Sigmoid colon (tissue), 7 donors: ENCODE results near the gene NOSIP. TPM values are rescaled to one million over a fixed set of nuclear protein-coding genes. Genes with fewer than 3 reads are reported as not detected.

Experiments used
- DNase-seq: peaks from one replicate; pipeline ENCODE4 v3.0.0-alpha.2; 2019
- H3K27ac ChIP-seq, 4 donors: fragments of 200-600 bp; sonication (generic); one replicate each; pipeline ENCODE4 v1.5.1; 2016 to 2019; ENCODE audit warnings: mild to moderate bottlenecking in 1 of 4
- H3K27me3 ChIP-seq, 3 donors: fragments of 200-600 bp; sonication (generic); one replicate each; pipeline ENCODE4 v1.5.1; 2019; ENCODE audit warnings: mild to moderate bottlenecking in 1 of 3
- H3K36me3 ChIP-seq, 4 donors: fragments of 200-600 bp; sonication (generic); one replicate each; pipeline ENCODE4 v1.5.1; 2016 to 2019
- H3K4me1 ChIP-seq, 4 donors: fragments of 200-600 bp; sonication (generic); one replicate each; pipeline ENCODE4 v1.5.1; 2017 to 2019
- H3K4me3 ChIP-seq, 4 donors: fragments of 200-600 bp; sonication (generic); one replicate each; pipeline ENCODE4 v1.5.1; 2017 to 2019; ENCODE audit warnings: mild to moderate bottlenecking in 2 of 4, moderate library complexity in 1 of 4
- H3K9me3 ChIP-seq, 4 donors: fragments of 200-600 bp in 3 of 4; sonication (generic) in 3 of 4; one replicate each; pipeline versions ENCODE4 v1.5.1 to v1.6.1; 2013 to 2019
- EP300 ChIP-seq, 4 donors: sonication (generic); formaldehyde crosslinking; IDR thresholded peaks; one replicate each; pipeline ENCODE4 v1.6.1; 2017; ENCODE audit warnings: antibody characterized with exemption in 4 of 4
- POLR2A ChIP-seq, 2 donors: fragments of 450-650 bp; IDR thresholded peaks; one replicate each; pipeline ENCODE4 v1.6.1; 2016; ENCODE audit warnings: antibody characterized with exemption in 2 of 2, mild to moderate bottlenecking in 2 of 2, moderate library complexity in 2 of 2
- POLR2AphosphoS5 ChIP-seq, 4 donors: sonication (generic); formaldehyde crosslinking; IDR thresholded peaks; one replicate each; pipeline ENCODE4 v1.6.1; 2017; ENCODE audit warnings: antibody characterized with exemption in 4 of 4
- WGBS, 2 donors: extraction: QIAGEN DNeasy Blood & Tissue Kit; methylation state at CpG; one replicate each; pipeline ENCODE4 v1.1.7; 2013; 5-methylcytosine and 5-hydroxymethylcytosine counted together
- intact Hi-C: fragments of 100-400 bp; cut with DNase I; formaldehyde crosslinking; loops from one replicate; pipeline ENCODE4 v1.15.1; 2023
- polyA plus RNA-seq, 3 donors: library from polyadenylated mRNA; stranded (reverse); fragments of 200-250 nt; gene quantifications; one replicate each; pipeline ENCODE4 v1.2.3, GENCODE V29; 2013
- total RNA-seq, 4 donors: library from RNA; depleted of rRNA; stranded (reverse); fragments of >200 nt; gene quantifications; one replicate each; pipeline ENCODE4 v1.1.0, GENCODE V29; 2016
- TF ChIP-seq, protein P1 (sequence below), 4 experiments: fragments of 450-650 bp in 3 of 4; fragments of 200-600 bp in 1 of 4; IDR thresholded peaks; one replicate each; pipeline ENCODE4 v1.5.1; 2016 to 2019; ENCODE audit warnings: antibody characterized with exemption in 4 of 4, mild to moderate bottlenecking in 3 of 4, moderate library complexity in 2 of 4
- donor health status: healthy with polysubstance abuse.
- donor health status: Bipolar disorder and iron deficiency.
- donor health status: healthy.

Gene NOSIP
- total and polyA plus RNA-seq, 7 donors = 47.6 to 123 (median 67.8) TPM

DNA sequence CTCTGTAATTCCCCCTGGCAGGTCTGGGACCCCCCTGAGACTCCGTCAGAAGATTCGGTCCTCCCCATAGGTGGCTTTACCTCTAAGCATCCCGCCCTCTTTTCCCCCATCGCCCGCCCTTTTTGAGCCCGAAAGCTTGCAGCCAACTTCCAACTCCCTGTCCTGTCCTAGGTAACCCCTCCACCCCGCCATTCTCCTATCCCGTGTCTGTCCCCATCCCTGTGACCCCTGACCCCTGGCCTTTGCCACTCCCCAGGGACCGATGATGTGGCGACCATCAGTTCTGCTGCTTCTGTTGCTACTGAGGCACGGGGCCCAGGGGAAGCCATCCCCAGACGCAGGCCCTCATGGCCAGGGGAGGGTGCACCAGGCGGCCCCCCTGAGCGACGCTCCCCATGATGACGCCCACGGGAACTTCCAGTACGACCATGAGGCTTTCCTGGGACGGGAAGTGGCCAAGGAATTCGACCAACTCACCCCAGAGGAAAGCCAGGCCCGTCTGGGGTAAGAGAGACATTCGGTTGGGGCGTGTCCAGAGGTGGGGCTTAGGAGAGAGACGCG lies 52.1 kb downstream of the NOSIP start:
- intact Hi-C loops = no loop called here
- peak overlapping the region; percentile 21 to 52 (median 47) for H3K4me3 ChIP-seq
- DNase-seq = peak; percentile 77
- WGBS, 2 donors = 60 to 69% methylated on average over 25 of the region's 25 CpGs
- H3K9me3 ChIP-seq = no peaks in the 10 kb centered on the region
- H3K27ac ChIP-seq = peak overlapping the region; percentile 53 to 75 (median 63)
- no peaks in the 10 kb centered on the region for H3K27me3 ChIP-seq
- TF ChIP-seq POLR2A (IDR thresholded peaks at IDR 0.05) (no peak), POLR2AphosphoS5 (IDR thresholded peaks at IDR 0.05) (no peak), EP300 (IDR thresholded peaks at IDR 0.05) (no peak)
- TF ChIP-seq, protein P1, sequence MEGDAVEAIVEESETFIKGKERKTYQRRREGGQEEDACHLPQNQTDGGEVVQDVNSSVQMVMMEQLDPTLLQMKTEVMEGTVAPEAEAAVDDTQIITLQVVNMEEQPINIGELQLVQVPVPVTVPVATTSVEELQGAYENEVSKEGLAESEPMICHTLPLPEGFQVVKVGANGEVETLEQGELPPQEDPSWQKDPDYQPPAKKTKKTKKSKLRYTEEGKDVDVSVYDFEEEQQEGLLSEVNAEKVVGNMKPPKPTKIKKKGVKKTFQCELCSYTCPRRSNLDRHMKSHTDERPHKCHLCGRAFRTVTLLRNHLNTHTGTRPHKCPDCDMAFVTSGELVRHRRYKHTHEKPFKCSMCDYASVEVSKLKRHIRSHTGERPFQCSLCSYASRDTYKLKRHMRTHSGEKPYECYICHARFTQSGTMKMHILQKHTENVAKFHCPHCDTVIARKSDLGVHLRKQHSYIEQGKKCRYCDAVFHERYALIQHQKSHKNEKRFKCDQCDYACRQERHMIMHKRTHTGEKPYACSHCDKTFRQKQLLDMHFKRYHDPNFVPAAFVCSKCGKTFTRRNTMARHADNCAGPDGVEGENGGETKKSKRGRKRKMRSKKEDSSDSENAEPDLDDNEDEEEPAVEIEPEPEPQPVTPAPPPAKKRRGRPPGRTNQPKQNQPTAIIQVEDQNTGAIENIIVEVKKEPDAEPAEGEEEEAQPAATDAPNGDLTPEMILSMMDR (IDR thresholded peaks at IDR 0.05) = no peak
- peaks cover 0 to 10% (median 2%) of the 10 kb centered on the region in 4 donors for H3K36me3 ChIP-seq
- peaks cover 0 to 24% (median 15%) of the 10 kb centered on the region in 4 donors for H3K4me1 ChIP-seq

- TF ChIP-seq POLR2A (IDR thresholded peaks at IDR 0.05) (no peak), EP300 (IDR thresholded peaks at IDR 0.05) (no peak), POLR2AphosphoS5 (IDR thresholded peaks at IDR 0.05) (no peak)
- TF ChIP-seq, protein P1 (IDR thresholded peaks at IDR 0.05) = no peak
- 86% methylated on average over 22 of the region's 22 CpGs for WGBS, 2 donors
- peaks cover 0 to 10% (median 2%) of the 10 kb centered on the region in 4 donors for H3K36me3 ChIP-seq
- H3K4me3 ChIP-seq = no peak overlapping the region
- intact Hi-C loops = no loop called here
- peaks cover 0 to 18% (median 12%) of the 10 kb centered on the region in 4 donors for H3K4me1 ChIP-seq
- H3K27me3 ChIP-seq = no peaks in the 10 kb centered on the region
- no peaks in the 10 kb centered on the region for H3K9me3 ChIP-seq
- DNase-seq = no peak
- no peak overlapping the region for H3K27ac ChIP-seq
Measured at GRCh38 chr19:49524812-49525455, 55.4 kb downstream of the NOSIP start.

GRCh38 chr19:49520705-49521319 lies 59.5 kb downstream of the NOSIP start:
- 87 to 90% methylated on average over 13 of the region's 13 CpGs for WGBS, 2 donors
- peaks cover 0 to 10% (median 3%) of the 10 kb centered on the region in 4 donors for H3K36me3 ChIP-seq

GRCh38 chr19:49518033-49518432 lies 62.3 kb downstream of the NOSIP start:
- no peak for DNase-seq
- Histone ChIP-seq H3K9me3 (no peaks in the 10 kb centered on the region), H3K27ac (no peak overlapping the region), H3K4me1 (peaks cover 0 to 13% (median 9%) of the 10 kb centered on the region in 4 donors), H3K27me3 (no peaks in the 10 kb centered on the region), H3K4me3 (no peak overlapping the region), H3K36me3 (peaks cover 0 to 3% (median 0%) of the 10 kb centered on the region in 4 donors)
- no peak for TF ChIP-seq POLR2AphosphoS5 (IDR thresholded peaks at IDR 0.05)
- TF ChIP-seq EP300 (IDR thresholded peaks at IDR 0.05) = no peak
- no peak for TF ChIP-seq POLR2A (IDR thresholded peaks at IDR 0.05)
- TF ChIP-seq, protein P1 (IDR thresholded peaks at IDR 0.05) = no peak
- WGBS, 2 donors = 90 to 96% methylated on average over 3 of the region's 3 CpGs
- intact Hi-C loops = no loop called here

More at GRCh38 chr19:49520705-49521319, 59.5 kb downstream of the NOSIP start:
- Histone ChIP-seq H3K27me3 (no peaks in the 10 kb centered on the region), H3K27ac (peak overlapping the region in 2 of 4 donors; percentile 32 to 49), H3K4me3 (no peak overlapping the region), H3K9me3 (no peaks in the 10 kb centered on the region), H3K4me1 (no peaks in the 10 kb centered on the region)
- intact Hi-C loops = no loop called here
- peak; percentile 75 for DNase-seq
- TF ChIP-seq, protein P1 (IDR thresholded peaks at IDR 0.05) = no peak
- peak in 1 of 4 donors; percentile 18 for TF ChIP-seq POLR2AphosphoS5 (IDR thresholded peaks at IDR 0.05)
